HG02759 (cell line): ENCODE results near the gene FAM120B.
"Not testable (repeated sequence)": the region's sequence is repeated elsewhere in the genome, so short reads cannot be mapped to it uniquely, and the experiment has no call there.

Experiments used
- ATAC-seq: cut with Tn5 transposase; IDR thresholded peaks from one replicate; pipeline ENCODE4 v1.9.1; 2021; ENCODE audit warnings: mild to moderate bottlenecking, moderate library complexity; ENCODE audit not compliant: unreplicated experiment

Gene FAM120B

GRCh38 chr6:170296746-170297575 is 9.6 kb upstream of the FAM120B start:
- ATAC-seq = no peak

GRCh38 chr6:170297576-170298330 is 8.8 kb upstream of the FAM120B start:
- ATAC-seq = no peak

GRCh38 chr6:170298688-170299087 is 7.9 kb upstream of the FAM120B start:
- ATAC-seq = no peak

- ATAC-seq = no peak
Measured at GRCh38 chr6:170301184-170301583, 5.4 kb upstream of the FAM120B start.

GRCh38 chr6:170305805-170306323 is 694 bp upstream of the FAM120B start:
- no peak for ATAC-seq

- ATAC-seq = no peak
Measured at GRCh38 chr6:170307080-170307545, 555 bp downstream of the FAM120B start.

GRCh38 chr6:170308761-170309160 is 2.2 kb downstream of the FAM120B start:
- ATAC-seq = no peak

- ATAC-seq = no peak
Measured at GRCh38 chr6:170311696-170312095, 5.1 kb downstream of the FAM120B start.

- ATAC-seq = no peak
Measured at GRCh38 chr6:170312876-170313275, 6.3 kb downstream of the FAM120B start.

GRCh38 chr6:170313716-170314295 is 7.2 kb downstream of the FAM120B start:
- no peak for ATAC-seq

- no peak for ATAC-seq
Measured at GRCh38 chr6:170314983-170315382, 8.4 kb downstream of the FAM120B start.

- ATAC-seq = no peak
Measured at GRCh38 chr6:170316071-170316470, 9.5 kb downstream of the FAM120B start.

- no peak for ATAC-seq
Measured at GRCh38 chr6:170317076-170317475, 10.5 kb downstream of the FAM120B start.

GRCh38 chr6:170317718-170318117 is 11.2 kb downstream of the FAM120B start:
- ATAC-seq = no peak

GRCh38 chr6:170329321-170329720 is 22.8 kb downstream of the FAM120B start:
- no peak for ATAC-seq

- not testable (repeated sequence) for ATAC-seq
Measured at GRCh38 chr6:170335199-170335598, 28.6 kb downstream of the FAM120B start.

GRCh38 chr6:170344631-170345576 is 38.3 kb downstream of the FAM120B start:
- ATAC-seq = peak; percentile 77

GRCh38 chr6:170345662-170346061 is 39.1 kb downstream of the FAM120B start:
- no peak for ATAC-seq

- no peak for ATAC-seq
Measured at GRCh38 chr6:170346649-170347048, 40.1 kb downstream of the FAM120B start.

- ATAC-seq = peak; percentile 61
Measured at GRCh38 chr6:170347091-170347490, 40.5 kb downstream of the FAM120B start.
